Testis (tissue), 2 donors: ENCODE results near the gene RUNDC1.

Experiments used
- POLR2A ChIP-seq: fragments of 450-650 bp; IDR thresholded peaks from one replicate; pipeline ENCODE4 v1.6.1; 2017; ENCODE audit warnings: antibody characterized with exemption, mild to moderate bottlenecking, moderate library complexity
- TF ChIP-seq, protein P1 (sequence below), 3 experiments: fragments of 450-650 bp in 2 of 3; fragments of 200-600 bp in 1 of 3; sonication (generic) in 1 of 3; IDR thresholded peaks; one replicate each; pipeline ENCODE4 v1.5.1; 2016 to 2019; ENCODE audit warnings: antibody characterized with exemption in 3 of 3, mild to moderate bottlenecking in 2 of 3, moderate library complexity in 1 of 3

DNA sequence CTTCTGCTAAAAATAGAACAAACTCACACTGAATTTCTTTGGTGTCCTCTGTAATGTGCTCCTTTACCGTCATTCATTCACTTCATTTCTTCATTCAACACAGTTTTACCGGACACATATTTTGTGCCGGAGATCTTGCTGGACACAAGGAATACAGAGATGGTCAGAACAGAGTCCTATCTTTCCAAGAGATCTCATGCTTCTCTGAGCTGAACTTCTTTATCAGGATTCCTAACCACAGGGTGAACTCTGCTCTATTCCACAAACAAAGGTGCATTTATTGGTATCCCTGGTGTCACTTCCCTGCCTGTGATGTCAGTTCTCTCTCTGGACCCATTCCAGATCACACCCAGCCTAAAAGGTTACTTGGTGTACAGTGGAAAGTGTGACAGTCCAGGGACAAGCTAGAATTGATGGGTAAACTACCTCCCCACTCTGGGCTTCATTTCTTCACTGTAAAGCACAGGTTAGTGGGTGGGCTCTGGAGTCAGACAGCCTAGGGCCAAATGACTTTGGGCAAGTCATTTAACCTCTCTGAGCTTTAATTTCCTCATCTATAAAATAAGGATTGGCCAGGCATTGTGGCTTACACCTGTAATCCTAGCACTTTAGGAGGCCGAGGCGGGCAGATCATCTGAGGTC is 30.4 kb downstream of the RUNDC1 start:
- TF ChIP-seq, protein P1, sequence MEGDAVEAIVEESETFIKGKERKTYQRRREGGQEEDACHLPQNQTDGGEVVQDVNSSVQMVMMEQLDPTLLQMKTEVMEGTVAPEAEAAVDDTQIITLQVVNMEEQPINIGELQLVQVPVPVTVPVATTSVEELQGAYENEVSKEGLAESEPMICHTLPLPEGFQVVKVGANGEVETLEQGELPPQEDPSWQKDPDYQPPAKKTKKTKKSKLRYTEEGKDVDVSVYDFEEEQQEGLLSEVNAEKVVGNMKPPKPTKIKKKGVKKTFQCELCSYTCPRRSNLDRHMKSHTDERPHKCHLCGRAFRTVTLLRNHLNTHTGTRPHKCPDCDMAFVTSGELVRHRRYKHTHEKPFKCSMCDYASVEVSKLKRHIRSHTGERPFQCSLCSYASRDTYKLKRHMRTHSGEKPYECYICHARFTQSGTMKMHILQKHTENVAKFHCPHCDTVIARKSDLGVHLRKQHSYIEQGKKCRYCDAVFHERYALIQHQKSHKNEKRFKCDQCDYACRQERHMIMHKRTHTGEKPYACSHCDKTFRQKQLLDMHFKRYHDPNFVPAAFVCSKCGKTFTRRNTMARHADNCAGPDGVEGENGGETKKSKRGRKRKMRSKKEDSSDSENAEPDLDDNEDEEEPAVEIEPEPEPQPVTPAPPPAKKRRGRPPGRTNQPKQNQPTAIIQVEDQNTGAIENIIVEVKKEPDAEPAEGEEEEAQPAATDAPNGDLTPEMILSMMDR (IDR thresholded peaks at IDR 0.05) = no peak
- no peak for TF ChIP-seq POLR2A
